Skin epidermis (tissue), 12 donors: ENCODE results near the gene C1QL2.

ENCODE experiments used
- H3K27ac ChIP-seq, 21 experiments: fragments of 200-600 bp; sonication (generic) in 11 of 21; one replicate each; pipeline ENCODE4 v1.5.0; 2020; ENCODE audit warnings: mild to moderate bottlenecking in 3 of 21, inconsistent platforms in 2 of 21, moderate library complexity in 2 of 21
- H3K4me3 ChIP-seq, 7 experiments: fragments of 200-600 bp; sonication (generic) in 2 of 7; one replicate each; pipeline ENCODE4 v1.5.0; 2020; ENCODE audit warnings: inconsistent platforms in 2 of 7, mild to moderate bottlenecking in 2 of 7, moderate library complexity in 1 of 7

C1QL2 gene

DNA sequence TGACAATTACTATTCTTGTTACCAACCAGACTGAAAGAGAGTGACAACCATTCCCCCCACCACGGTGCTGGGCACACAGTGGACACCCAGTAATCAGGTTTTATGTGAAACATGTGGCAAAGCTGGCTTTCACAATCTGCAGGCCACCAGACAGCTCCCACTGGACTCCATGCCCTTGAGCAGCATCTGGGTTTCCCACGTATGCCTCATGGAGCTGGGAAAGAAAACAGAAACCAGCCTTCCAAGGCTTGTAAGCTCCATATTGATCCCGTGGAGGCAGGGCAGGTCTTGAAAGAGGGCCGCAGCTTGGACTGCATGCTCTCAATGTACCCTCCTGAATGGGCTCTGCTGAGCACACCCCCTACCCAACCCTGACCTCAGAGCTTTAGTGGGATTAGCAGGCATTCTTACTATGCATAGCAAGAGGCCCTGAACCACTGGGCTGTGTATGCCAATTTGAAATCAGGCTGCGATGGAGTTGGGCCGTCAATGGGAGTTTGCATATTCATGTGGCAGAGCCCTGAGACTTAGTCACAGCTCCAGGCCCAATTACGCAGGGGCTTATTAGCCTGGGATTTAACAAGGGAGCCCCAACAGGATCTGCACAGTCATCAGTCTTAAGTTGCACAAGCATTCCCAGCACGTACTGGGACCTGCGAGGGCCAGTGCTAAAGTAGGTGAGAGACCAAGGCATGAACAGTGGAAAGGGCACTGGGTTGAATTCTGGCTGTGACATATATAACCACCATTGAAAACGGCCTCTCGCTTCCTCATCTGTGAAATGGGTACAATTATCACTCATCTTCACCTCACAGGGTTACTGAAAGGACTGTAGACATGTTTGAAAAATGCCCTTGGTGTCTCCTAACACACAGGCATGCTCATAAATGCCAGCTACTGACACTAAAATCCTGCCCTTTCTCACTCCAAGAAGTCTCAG is 10.5 kb downstream of the C1QL2 start:
- Histone ChIP-seq H3K27ac (no peak overlapping the region), H3K4me3 (no peak overlapping the region)

DNA sequence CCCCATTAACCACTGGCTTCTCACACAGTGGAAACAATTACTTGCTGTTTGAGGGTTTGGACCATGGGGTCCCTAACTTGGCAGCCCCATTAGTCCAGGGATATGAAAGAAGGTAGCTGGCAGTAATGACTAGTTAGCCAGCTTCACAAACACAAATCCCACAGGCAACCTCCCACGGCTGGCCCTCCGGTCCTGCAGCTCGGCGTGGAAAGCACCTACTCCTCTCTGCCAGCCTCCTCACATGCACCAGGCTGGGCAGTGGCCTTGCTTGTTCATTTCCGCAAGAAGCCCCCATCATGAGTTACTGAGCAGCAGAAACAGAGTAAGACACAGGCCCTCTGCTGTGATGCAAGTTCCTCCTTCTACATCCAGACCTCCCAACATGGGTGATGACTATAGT is 13.7 kb downstream of the C1QL2 start:
- no peak overlapping the region for H3K27ac ChIP-seq
- no peak overlapping the region for H3K4me3 ChIP-seq

DNA sequence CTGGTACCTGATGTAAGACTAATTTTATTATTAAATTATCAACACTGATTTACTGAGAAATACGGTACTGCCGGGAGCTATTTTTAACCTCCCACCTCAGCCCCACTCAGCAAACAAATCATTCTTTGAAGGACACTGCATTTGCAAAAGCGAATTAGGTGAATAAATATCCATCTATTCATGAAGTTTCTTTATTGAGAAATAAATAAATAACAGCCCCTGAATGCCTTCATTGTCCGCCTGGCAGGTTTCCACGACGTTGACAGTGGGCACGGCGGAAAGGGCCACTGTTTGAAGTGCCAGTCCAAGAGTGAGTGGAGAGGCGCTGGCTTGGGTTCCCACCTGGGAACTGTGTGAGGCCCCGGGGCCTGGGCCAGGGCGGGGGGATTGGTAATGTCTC is 15.7 kb downstream of the C1QL2 start:
- no peak overlapping the region for H3K27ac ChIP-seq
- no peak overlapping the region for H3K4me3 ChIP-seq

DNA sequence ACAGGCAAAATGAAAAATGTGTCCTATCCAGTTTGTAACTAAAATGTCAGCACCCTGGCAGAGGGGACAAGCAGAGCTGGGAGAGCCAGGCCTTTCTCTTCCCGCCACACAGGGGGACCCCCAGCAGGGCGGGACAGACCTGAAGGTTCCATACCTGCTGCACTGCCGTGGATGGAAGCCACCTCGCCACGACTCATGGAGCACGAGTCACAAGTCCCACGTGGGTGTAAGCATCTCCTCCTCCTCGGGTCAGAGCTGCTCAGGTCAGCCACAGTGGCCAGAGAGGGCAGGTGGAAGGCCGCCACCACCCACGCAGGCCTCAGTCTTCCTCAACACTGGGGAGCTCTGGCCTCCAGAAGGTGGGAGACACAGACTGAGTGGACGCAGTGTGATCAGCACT is 21.0 kb downstream of the C1QL2 start:
- no peak overlapping the region for H3K4me3 ChIP-seq

DNA sequence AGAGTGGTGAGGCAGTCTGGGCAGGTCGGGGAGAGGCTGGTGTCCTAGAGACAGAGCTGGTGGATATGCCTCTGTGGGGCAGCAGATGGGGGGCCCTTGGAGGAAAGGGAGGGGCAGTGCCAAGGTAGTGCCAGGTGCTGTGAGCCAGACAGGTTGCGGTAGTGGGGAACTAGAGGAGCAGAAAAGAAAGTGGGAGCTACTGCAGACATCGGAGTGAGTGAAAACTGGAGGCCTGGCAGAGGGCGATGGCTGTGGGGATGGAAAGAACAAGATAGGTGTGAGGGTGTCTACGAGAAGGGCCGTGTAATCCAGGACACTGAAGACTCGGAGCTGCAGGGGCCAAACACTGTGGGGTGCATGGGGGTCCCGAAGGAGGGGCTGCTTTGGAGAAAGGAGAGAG is 21.7 kb downstream of the C1QL2 start:
- H3K4me3 ChIP-seq: no peak overlapping the region
- no peak overlapping the region for H3K27ac ChIP-seq

More for the DNA sequence above, 21.0 kb downstream of the C1QL2 start:
- no peak overlapping the region for H3K27ac ChIP-seq

DNA sequence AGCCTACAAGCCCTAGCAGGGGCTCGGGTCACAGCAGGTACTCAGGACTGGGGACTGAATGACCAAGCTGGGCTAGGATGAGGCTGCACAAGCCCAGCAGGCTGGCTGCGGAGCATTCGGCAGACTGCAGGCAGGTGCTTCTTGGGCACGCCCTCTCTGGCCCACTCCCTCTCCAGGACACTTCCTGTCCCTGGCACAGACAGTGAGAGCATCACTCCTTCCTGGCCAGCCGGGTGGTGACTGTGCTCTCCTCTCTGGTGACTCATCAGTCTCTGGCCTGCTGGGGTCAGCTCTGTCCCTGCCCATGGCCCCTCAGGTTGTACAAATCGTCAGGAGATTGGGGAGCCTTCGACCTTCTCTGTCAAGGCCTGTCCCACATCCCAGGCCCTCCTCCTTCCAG is 22.5 kb downstream of the C1QL2 start:
- no peak overlapping the region for H3K4me3 ChIP-seq
- no peak overlapping the region for H3K27ac ChIP-seq

DNA sequence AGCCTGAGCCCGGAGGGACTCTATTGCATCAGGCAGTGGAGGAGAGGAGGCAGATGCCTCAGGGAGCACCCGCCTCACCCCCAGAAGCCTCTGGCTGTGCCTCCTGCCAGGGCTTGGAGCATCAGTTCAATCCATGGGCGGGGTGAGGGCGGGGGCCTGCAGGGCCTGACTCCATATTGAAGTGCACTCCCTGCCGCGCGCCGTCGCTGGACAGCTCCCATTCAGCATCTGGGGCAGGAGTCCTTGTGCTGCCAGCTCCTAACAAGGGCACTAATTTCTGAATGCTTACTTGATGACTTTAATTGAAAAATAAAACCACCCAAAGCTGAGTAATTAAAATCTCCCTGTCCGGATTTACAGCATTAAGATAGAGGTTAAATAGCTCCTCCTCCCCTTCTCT is 23.8 kb downstream of the C1QL2 start:
- H3K4me3 ChIP-seq: no peak overlapping the region
- no peak overlapping the region for H3K27ac ChIP-seq

DNA sequence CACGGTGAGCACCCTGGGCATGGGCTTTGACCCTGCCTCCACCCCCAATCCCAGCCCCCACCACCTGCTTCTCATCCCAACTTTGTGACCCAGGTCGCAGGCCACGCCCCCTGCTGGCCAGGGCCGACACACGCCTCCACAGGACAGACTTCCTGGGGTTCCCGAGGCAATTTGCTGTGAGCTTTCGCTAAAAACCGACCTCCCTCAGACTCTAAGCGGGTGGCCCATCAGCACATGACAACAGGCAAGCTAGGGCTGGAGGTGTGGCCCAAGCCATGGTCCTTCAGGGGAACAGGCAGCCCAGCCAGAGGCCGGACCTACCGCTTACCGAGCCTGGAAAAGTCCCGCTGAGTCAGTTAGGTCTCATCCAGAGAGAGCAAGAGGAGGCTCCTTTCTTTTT is 31.9 kb downstream of the C1QL2 start:
- Histone ChIP-seq H3K27ac (no peak overlapping the region), H3K4me3 (no peak overlapping the region)

DNA sequence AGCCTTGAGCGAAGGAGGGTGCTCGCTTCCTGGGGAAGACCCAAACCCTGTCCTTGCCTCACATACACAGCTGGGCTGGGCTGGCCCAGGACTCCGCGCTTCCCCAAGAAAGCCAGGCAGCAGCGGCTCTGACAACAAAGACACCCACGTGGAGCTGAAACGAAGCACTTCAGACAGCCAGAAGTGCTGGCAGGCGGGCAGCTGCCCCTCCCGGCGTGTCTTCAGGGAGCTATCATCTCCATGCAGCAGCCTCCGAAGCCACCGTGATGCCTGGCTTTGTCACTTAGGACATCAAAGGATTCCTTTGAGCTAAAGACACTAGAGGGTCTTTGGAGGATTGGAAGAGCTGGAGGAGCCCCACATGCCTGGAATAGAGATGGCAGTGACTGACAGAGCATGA is 35.2 kb downstream of the C1QL2 start:
- no peak overlapping the region for H3K27ac ChIP-seq
- no peak overlapping the region for H3K4me3 ChIP-seq

DNA sequence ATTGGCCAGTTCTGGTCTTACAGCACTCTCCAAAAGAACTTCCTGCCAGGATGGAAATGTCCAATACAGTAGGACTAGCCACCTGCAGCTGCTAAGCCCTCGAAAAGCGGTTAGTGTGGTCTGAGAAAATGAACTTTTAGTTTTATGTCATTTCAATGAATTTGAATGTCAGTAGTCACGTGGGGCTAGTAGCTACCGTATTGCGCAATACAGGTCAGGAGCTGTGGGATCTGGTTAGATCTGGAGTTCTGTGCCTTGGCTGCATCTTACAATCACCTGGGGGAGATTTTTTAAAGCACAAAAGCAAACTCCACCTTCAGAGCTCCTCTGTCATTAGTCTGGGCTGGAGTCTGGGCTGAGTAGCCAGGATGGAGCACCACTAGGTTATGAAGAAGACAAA is 35.9 kb downstream of the C1QL2 start:
- no peak overlapping the region for H3K4me3 ChIP-seq
- no peak overlapping the region for H3K27ac ChIP-seq

DNA sequence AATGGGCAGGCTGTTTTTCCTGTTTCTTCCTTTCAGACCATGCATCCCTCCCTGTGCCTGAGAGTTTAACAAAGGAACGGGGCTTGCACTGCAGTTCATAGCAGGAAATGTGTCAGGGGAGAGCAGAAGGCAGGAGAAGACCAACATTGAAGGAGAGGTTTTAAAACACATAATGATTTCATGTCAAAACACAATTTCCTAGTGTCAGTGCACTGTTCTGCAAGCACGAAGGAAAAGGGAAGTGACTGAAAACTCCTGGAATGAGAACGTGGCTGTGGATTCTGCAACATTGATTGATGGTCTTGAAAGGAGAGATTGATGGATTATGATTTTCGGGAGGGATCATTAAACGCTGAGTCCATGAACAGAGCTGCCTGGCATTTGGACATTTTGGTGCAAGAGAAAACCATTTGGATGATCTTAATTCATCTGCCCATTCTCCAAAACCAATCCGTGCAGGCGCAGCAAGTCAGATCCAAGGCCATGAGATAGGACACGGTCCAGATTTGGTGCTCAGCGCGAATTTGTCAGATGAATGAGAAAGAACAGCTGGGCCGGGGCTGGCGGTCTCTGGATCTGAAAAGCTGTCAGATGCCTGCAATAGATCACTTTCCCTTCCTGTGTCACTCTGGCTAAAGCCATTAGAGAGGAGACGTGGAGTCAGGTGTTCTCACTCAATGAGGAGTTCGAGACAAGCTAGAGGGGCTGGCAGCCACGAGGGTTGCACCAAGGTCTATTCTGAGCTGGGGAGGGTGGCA is 38.4 kb downstream of the C1QL2 start:
- H3K4me3 ChIP-seq: no peak overlapping the region

DNA sequence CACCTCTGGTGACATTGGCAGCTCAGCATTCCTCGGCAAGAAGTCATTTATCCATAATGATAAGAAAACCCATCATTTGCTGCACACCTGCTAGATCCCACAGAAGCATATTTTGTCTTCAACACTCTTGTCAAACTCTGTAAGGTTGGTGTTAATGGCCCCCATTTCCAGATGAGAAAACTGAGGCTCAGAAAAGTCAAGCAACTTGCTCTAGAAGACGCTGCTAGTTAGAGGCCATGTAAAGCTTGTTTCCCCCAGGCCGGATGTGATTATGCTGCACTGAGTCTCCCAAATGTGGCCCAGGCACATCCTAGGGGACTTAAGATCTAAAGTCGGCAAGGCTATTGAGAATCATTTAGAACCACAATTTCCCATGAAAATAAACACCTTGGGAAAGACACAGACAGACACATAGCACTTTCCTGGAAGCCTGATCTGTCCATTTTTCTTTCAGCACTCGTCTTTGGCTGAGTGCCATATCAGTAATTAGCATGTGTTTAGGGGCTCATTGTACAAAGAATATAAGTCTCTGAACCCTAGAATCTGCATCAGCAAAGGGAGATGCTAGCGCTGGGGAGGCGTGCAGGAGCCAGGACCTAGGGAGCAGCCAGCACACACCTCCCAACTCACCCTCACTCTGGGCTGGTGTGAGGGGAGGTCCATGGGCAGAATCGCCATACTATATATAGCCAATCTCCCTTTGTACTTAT is 39.3 kb downstream of the C1QL2 start:
- no peak overlapping the region for H3K4me3 ChIP-seq
- no peak overlapping the region for H3K27ac ChIP-seq

More for the DNA sequence above, 38.4 kb downstream of the C1QL2 start:
- no peak overlapping the region for H3K27ac ChIP-seq

DNA sequence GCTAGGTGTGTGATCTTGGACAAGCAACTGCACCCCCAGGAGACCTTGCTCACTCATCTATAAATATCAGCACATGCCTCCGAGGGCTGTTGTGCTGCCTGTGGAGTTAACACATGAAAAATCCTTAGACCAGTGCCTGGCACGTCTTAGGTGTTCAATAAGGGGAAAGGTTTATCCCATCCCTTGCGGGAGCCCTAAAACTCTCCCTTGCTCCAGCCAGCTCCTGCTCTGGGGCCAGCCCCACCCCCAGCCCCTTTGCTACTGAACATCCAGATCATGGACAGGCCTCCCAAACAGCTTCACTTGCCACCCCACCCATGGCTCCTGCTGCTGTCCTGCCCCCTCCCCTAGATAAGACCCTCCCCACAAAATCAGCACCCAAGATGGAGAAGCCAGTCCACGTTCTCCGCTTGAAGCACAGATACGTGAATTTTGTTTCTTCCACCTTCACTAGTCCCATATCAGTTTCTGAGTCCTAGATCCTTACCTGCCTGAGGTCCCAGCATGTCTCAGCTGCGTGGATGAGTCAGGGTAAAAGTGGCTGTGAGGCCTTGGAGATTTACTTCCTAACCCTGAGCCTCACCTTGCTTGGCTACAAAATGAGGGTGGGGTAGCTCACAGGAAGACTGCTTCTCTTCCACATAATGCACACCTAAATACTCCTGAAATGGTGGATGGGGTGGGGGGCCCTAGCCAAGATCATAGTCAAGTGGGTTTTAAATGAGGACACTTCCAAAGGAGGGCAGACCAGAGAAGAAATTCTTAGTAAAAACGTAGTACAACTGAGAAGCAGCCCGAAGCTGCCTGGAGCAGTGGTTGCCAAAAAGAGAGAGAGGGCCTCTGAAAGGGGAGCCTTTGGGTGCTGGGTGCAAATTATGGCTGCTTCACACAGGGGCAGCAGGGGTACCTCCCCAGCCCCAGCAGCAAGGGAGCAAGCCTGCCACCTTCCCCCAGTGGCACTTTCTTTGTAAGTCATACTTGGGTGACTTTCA is 40.4 kb downstream of the C1QL2 start:
- no peak overlapping the region for H3K4me3 ChIP-seq
- no peak overlapping the region for H3K27ac ChIP-seq

DNA sequence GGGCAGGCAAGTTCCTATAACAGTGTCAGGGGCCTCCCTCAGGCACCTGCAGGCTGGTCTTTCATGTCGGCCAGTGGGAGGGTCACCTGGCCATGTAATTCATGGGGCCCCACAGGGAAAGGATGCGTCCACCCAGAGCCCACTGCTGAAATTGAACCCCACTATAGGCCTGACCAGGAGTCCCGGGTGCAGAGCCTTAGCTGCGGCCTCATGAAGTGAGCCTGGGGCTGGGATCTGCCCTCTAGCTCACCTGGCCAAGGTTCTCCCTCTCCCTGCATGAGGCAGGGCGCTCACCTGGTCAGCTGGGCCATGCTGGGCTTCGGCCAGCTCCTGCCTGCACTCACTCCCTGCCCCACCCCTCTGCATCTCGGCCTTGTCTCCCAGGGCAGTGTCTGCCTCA is 41.1 kb downstream of the C1QL2 start:
- no peak overlapping the region for H3K27ac ChIP-seq
- no peak overlapping the region for H3K4me3 ChIP-seq

DNA sequence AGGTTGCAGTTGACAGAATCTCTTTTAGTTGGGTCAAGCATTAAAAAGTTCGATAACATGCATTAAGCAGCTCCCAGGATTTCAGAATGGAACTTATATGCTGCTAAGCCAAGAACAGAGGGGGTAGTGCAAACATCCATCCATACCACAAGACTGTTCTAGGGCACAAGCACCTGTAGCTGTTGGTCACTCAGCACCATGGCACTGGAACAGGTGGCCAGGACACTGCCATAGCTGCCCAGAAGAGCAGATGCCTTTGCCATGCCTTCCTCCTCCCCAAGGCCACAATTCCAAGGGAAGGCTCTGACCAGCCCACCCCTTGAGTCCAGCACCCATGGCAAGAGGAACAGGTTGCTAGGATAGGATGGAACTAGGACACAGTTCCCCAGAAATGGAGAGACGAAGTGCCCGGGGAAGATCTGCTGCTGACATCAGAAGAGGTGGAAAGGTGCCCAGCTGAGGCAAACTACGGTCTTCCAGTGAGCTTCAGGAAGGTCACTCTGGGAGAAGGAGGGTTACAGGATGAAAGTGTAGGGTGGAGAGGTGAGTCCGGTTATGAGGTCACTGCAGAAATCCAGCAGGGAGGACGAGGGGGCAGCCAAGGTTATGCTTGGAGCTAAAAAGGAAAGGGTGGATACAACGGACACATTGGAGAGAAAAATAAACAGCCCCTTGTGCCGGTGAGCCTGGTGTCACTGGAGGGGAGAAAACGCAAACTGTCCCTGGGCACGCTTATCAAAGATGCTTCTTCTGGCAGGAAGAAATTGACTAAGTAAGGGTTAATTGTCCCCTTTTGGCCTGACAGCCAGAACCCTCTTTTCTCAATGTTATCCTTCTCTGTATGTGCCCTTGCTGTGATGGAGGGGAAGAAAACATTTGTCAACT is 41.9 kb downstream of the C1QL2 start:
- no peak overlapping the region for H3K4me3 ChIP-seq

DNA sequence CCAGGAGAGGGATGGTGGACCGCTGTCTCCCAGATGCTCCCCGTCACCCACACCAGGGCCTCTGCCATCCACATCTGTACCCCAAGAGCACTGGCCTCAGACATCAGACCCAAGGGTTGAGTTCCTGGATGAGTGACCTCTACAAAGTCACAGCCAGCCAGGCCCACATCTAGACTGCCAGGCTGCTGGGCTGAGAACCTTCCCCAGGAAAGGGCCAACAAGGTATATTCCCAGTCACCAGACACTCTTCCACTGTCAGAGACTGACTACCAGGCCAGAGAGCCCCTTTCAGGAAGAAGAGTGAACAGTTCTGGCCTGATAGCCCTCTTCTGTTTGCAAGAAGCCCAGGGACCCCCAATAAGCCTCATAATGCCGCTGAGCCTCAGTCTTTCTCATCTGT is 44.3 kb downstream of the C1QL2 start:
- no peak overlapping the region for H3K4me3 ChIP-seq
- H3K27ac ChIP-seq: no peak overlapping the region

More for the DNA sequence above, 41.9 kb downstream of the C1QL2 start:
- H3K27ac ChIP-seq: no peak overlapping the region

DNA sequence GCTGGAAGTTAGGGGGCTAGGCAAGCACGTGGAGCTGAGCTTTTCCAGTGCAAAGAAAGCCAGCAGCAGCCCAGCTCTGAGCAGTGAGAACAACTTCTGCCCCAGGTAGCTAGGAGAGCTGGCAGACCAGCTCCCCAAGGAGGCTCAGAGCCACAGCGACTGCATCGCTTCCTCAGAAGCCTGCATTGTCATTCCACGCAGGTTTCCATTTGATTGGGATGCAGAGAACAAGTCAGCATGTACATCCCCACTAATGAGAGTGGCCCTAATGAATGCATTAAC is 45.1 kb downstream of the C1QL2 start:
- Histone ChIP-seq H3K4me3 (no peak overlapping the region), H3K27ac (no peak overlapping the region)

DNA sequence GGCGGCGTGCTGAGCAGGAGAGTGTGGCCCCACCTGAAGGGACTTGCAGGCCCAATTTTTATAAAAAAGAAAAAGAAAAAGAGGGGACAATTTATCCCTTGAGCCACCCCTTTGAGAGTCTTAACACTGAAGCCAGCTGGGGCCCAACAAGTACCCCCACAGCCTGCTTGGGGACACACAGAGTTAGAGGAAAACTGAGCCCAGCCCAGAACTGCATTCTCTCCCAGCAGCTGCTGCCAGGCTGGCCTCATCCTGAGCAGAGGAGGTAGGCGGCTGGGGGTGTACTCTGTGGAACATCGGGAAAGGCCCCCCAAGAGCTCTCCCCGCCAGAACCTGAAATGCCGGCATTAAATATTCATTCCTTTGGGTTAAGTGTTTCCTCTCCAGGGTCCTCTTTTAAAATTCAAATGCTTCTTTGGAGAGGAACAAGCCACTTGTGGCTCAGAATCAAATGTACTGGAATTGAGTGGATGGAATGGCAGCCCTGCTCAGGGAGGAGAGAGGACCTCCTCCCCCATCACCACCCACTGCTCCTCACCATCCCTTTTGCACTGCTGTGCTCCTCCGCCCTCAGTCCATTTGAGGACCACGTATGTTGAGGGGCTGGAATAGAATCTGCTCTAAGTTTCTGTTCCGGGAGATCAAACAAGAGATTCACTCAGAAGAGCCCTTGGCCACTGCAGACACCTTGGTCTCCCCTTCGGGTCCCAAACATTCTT is 45.6 kb downstream of the C1QL2 start:
- no peak overlapping the region for H3K27ac ChIP-seq
- no peak overlapping the region for H3K4me3 ChIP-seq
